Esophagus squamous epithelium (tissue), 4 donors: Measurements from ENCODE around the gene MAEA.

ENCODE experiments used
- POLR2A ChIP-seq, 4 donors: fragments of 450-650 bp; IDR thresholded peaks; one replicate each; pipeline ENCODE4 v1.6.1; 2017; ENCODE audit warnings: antibody characterized with exemption in 4 of 4, mild to moderate bottlenecking in 4 of 4, moderate library complexity in 3 of 4
- TF ChIP-seq, protein P1 (sequence below), 6 experiments: fragments of 450-650 bp in 4 of 6; fragments of 200-600 bp in 2 of 6; sonication (generic) in 2 of 6; IDR thresholded peaks; one replicate each; pipeline ENCODE4 v1.5.1; 2016 to 2019; ENCODE audit warnings: antibody characterized with exemption in 6 of 6, mild to moderate bottlenecking in 4 of 6, moderate library complexity in 4 of 6

DNA sequence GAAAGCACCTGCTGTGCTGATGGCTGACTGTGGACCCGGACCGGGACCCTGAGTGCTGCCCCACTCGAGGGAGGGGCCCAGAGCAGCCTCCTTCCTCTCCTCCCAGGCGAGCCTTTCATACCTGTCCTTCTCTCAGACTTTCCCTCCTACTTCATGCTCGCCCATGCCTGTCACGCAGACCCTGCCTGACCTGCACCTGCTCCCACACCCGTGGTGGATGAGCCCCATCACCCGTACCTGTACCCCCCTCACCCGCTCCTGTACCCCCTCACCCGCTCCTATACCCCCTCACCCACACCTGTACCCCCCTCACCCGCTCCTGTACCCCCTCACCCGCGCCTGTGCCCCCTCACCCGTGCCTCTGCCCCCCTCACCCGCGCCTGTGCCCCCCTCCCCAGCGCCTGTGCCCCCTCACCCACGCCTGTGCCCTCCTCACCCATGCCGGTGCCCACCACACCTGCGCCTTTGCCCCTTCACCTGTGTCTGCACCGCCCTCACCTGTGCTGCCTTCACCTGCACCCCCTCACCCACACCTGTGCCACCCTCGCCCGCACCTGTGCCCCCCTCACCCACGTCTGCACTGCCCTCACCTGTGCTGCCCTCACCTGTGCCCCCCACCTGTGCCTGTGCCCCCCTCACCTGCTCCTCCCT, 5.8 kb downstream of the MAEA start:
- TF ChIP-seq, protein P1, sequence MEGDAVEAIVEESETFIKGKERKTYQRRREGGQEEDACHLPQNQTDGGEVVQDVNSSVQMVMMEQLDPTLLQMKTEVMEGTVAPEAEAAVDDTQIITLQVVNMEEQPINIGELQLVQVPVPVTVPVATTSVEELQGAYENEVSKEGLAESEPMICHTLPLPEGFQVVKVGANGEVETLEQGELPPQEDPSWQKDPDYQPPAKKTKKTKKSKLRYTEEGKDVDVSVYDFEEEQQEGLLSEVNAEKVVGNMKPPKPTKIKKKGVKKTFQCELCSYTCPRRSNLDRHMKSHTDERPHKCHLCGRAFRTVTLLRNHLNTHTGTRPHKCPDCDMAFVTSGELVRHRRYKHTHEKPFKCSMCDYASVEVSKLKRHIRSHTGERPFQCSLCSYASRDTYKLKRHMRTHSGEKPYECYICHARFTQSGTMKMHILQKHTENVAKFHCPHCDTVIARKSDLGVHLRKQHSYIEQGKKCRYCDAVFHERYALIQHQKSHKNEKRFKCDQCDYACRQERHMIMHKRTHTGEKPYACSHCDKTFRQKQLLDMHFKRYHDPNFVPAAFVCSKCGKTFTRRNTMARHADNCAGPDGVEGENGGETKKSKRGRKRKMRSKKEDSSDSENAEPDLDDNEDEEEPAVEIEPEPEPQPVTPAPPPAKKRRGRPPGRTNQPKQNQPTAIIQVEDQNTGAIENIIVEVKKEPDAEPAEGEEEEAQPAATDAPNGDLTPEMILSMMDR (IDR thresholded peaks at IDR 0.05), result no peak
- no peak for TF ChIP-seq POLR2A (IDR thresholded peaks at IDR 0.05)
